ENCODE results near the gene KCNQ5. TPM values are rescaled to one million over a fixed set of nuclear protein-coding genes. Genes with fewer than 3 reads are reported as not detected.

Gene KCNQ5
- total RNA-seq, 2 experiments from 2014 or later, result 10.0 to 11.8 TPM

GRCh38 chr6:72691249-72691648, 69.4 kb downstream of the KCNQ5 start:
- no peak overlapping the region for H3K27ac Mint-ChIP-seq
- H3K36me3 Mint-ChIP-seq (ENCODE audit: low read depth), result peaks cover 3% of the 10 kb centered on the region
- ATAC-seq (no peak), DNase-seq (no peak)
- CTCF ChIA-PET, result interaction anchor here (0.8 kb wide), 1 partner anchor 14 kb away, joined by 4 read pairs; no protein-coding TSS in a partner anchor
- no peak overlapping the region for H3K4me3 Mint-ChIP-seq
- H3K4me1 Mint-ChIP-seq (ENCODE audit: low read depth), result no peaks in the 10 kb centered on the region
- no peaks in the 10 kb centered on the region for H3K27me3 Mint-ChIP-seq (ENCODE audit: low read depth)
- POLR2A ChIA-PET, result no interaction called here
- peaks cover 5% of the 10 kb centered on the region for H3K9me3 Mint-ChIP-seq (ENCODE audit: insufficient read depth)

DNA sequence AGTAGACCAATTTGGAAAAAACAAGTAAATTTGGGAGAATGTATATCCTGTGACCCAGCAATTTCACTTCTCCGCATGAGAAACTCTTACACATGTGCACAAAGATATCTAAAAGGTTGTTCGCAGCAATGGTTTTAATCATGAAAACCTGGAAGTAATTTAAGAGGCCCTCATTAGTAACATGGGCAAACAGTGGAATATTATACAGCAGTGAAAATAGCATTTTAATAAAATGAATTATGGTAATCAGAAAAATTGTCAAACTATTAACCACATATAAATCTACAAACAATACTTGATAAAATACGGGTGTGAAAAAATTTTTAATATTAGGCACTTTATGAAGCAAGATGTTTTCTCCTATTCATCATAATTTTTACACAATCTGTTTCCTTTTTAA, 74.2 kb downstream of the KCNQ5 start:
- ATAC-seq (no peak), DNase-seq (no peak)
- no peak overlapping the region for H3K27ac Mint-ChIP-seq
- ChIA-PET CTCF (no interaction called here), POLR2A (no interaction called here)
- peaks cover 2% of the 10 kb centered on the region for H3K36me3 Mint-ChIP-seq (ENCODE audit: low read depth)
- peaks cover 7% of the 10 kb centered on the region for H3K9me3 Mint-ChIP-seq (ENCODE audit: insufficient read depth)
- H3K4me1 Mint-ChIP-seq (ENCODE audit: low read depth), result no peaks in the 10 kb centered on the region
- no peaks in the 10 kb centered on the region for H3K27me3 Mint-ChIP-seq (ENCODE audit: low read depth)
- H3K4me3 Mint-ChIP-seq, result no peak overlapping the region

- Mint-ChIP-seq H3K9me3 (ENCODE audit: insufficient read depth) (peaks cover 7% of the 10 kb centered on the region), H3K4me1 (ENCODE audit: low read depth) (no peaks in the 10 kb centered on the region), H3K27me3 (ENCODE audit: low read depth) (no peaks in the 10 kb centered on the region), H3K4me3 (no peak overlapping the region), H3K27ac (no peak overlapping the region), H3K36me3 (ENCODE audit: low read depth) (peaks cover 2% of the 10 kb centered on the region)
- POLR2A ChIA-PET, result no interaction called here
- CTCF ChIA-PET, result no interaction called here
- ATAC-seq (no peak), DNase-seq (no peak)
Measured at GRCh38 chr6:72699159-72699558, 77.3 kb downstream of the KCNQ5 start.

DNA sequence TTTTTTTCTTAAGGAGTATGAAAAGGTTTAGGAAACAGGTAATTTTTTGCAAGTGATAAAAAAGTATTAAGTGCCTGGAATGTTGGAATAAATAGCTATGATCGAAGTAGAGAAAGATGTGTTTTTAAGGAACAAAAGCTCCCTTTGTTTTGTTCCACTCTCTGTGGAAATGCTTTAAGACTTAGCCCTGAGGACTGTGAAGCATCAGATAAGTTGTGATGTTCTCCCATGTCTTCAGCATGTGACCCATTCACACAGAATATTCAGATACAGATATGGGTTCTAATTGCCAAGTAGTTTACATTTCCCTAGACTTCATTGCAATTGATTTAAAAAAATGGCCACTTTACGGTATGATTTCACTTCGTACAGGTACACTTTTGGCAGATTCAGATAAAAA, 80.6 kb downstream of the KCNQ5 start:
- H3K27ac Mint-ChIP-seq, result no peak overlapping the region
- no peaks in the 10 kb centered on the region for H3K9me3 Mint-ChIP-seq (ENCODE audit: insufficient read depth)
- ATAC-seq (no peak), DNase-seq (no peak)
- H3K4me3 Mint-ChIP-seq, result no peak overlapping the region
- no peaks in the 10 kb centered on the region for H3K36me3 Mint-ChIP-seq (ENCODE audit: low read depth)
- CTCF ChIA-PET, result no interaction called here
- H3K4me1 Mint-ChIP-seq (ENCODE audit: low read depth), result no peaks in the 10 kb centered on the region
- POLR2A ChIA-PET, result no interaction called here
- H3K27me3 Mint-ChIP-seq (ENCODE audit: low read depth), result no peaks in the 10 kb centered on the region

- no peaks in the 10 kb centered on the region for H3K9me3 Mint-ChIP-seq (ENCODE audit: insufficient read depth)
- CTCF ChIA-PET, result no interaction called here
- H3K36me3 Mint-ChIP-seq (ENCODE audit: low read depth), result no peaks in the 10 kb centered on the region
- POLR2A ChIA-PET, result no interaction called here
- DNase-seq (no peak), ATAC-seq (no peak)
- H3K4me3 Mint-ChIP-seq, result no peak overlapping the region
- H3K4me1 Mint-ChIP-seq (ENCODE audit: low read depth), result no peaks in the 10 kb centered on the region
- no peaks in the 10 kb centered on the region for H3K27me3 Mint-ChIP-seq (ENCODE audit: low read depth)
- no peak overlapping the region for H3K27ac Mint-ChIP-seq
Measured at GRCh38 chr6:72703093-72703492, 81.2 kb downstream of the KCNQ5 start.

GRCh38 chr6:72704979-72705378, 83.1 kb downstream of the KCNQ5 start:
- Mint-ChIP-seq H3K27ac (no peak overlapping the region), H3K4me1 (ENCODE audit: low read depth) (no peaks in the 10 kb centered on the region), H3K4me3 (no peak overlapping the region), H3K9me3 (ENCODE audit: insufficient read depth) (no peaks in the 10 kb centered on the region), H3K36me3 (ENCODE audit: low read depth) (no peaks in the 10 kb centered on the region), H3K27me3 (ENCODE audit: low read depth) (no peaks in the 10 kb centered on the region)
- no peak for DNase-seq
- POLR2A ChIA-PET, result no interaction called here
- CTCF ChIA-PET, result interaction anchor here (1.8 kb wide), 1 partner anchor 11 kb away, joined by 5 read pairs; no protein-coding TSS in a partner anchor
- no peak for ATAC-seq

DNA sequence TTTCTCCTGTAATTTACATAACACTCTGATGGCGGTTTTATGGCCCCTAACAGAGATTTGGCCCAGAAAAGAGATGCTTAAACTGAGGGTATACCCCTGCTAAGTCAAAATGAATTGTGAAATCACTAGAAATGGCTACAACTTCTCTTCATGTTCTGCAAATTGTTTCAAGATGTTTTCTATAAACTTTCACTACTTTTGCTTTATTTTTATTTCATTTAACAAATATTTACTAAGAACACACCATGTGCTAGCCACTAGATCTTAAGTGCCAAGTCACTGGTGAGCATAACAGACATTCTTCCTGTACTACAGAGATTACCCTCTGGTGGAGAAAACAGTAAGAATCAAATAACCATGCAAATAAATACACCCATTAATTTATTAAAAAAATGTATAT, 87.6 kb downstream of the KCNQ5 start:
- ChIA-PET CTCF (no interaction called here), POLR2A (no interaction called here)
- Mint-ChIP-seq H3K36me3 (ENCODE audit: low read depth) (peaks cover 5% of the 10 kb centered on the region), H3K9me3 (ENCODE audit: insufficient read depth) (no peaks in the 10 kb centered on the region), H3K4me1 (ENCODE audit: low read depth) (no peaks in the 10 kb centered on the region), H3K4me3 (no peak overlapping the region), H3K27ac (no peak overlapping the region), H3K27me3 (ENCODE audit: low read depth) (no peaks in the 10 kb centered on the region)
- DNase-seq (no peak), ATAC-seq (no peak)

GRCh38 chr6:72711731-72712130, 89.9 kb downstream of the KCNQ5 start:
- peaks cover 5% of the 10 kb centered on the region for H3K36me3 Mint-ChIP-seq (ENCODE audit: low read depth)
- no peaks in the 10 kb centered on the region for H3K4me1 Mint-ChIP-seq (ENCODE audit: low read depth)
- CTCF ChIA-PET, result interaction anchor here (1.8 kb wide), 1 partner anchor 95 kb away, joined by 4 read pairs; no protein-coding TSS in a partner anchor
- H3K27ac Mint-ChIP-seq, result no peak overlapping the region
- no peak overlapping the region for H3K4me3 Mint-ChIP-seq
- no peak for ATAC-seq
- H3K27me3 Mint-ChIP-seq (ENCODE audit: low read depth), result no peaks in the 10 kb centered on the region
- DNase-seq, result no peak
- H3K9me3 Mint-ChIP-seq (ENCODE audit: insufficient read depth), result no peaks in the 10 kb centered on the region
- POLR2A ChIA-PET, result no interaction called here

- no peak for DNase-seq
- Mint-ChIP-seq H3K4me3 (no peak overlapping the region), H3K27ac (no peak overlapping the region), H3K27me3 (ENCODE audit: low read depth) (no peaks in the 10 kb centered on the region), H3K9me3 (ENCODE audit: insufficient read depth) (no peaks in the 10 kb centered on the region), H3K36me3 (ENCODE audit: low read depth) (peaks cover 5% of the 10 kb centered on the region), H3K4me1 (ENCODE audit: low read depth) (no peaks in the 10 kb centered on the region)
- CTCF ChIA-PET, result no interaction called here
- POLR2A ChIA-PET, result no interaction called here
- ATAC-seq, result no peak
Measured at GRCh38 chr6:72712910-72713309, 91.0 kb downstream of the KCNQ5 start.

- no peak overlapping the region for H3K4me3 Mint-ChIP-seq
- peaks cover 6% of the 10 kb centered on the region for H3K36me3 Mint-ChIP-seq (ENCODE audit: low read depth)
- H3K27me3 Mint-ChIP-seq (ENCODE audit: low read depth), result no peaks in the 10 kb centered on the region
- H3K27ac Mint-ChIP-seq, result no peak overlapping the region
- no peak for ATAC-seq
- no peaks in the 10 kb centered on the region for H3K9me3 Mint-ChIP-seq (ENCODE audit: insufficient read depth)
- DNase-seq, result no peak
- H3K4me1 Mint-ChIP-seq (ENCODE audit: low read depth), result no peaks in the 10 kb centered on the region
- POLR2A ChIA-PET, result no interaction called here
- CTCF ChIA-PET, result no interaction called here
Measured at GRCh38 chr6:72715119-72715518, 93.3 kb downstream of the KCNQ5 start.

GRCh38 chr6:72716916-72717315, 95.1 kb downstream of the KCNQ5 start:
- Mint-ChIP-seq H3K27ac (no peak overlapping the region), H3K4me1 (ENCODE audit: low read depth) (no peaks in the 10 kb centered on the region), H3K27me3 (ENCODE audit: low read depth) (no peaks in the 10 kb centered on the region), H3K9me3 (ENCODE audit: insufficient read depth) (no peaks in the 10 kb centered on the region), H3K36me3 (ENCODE audit: low read depth) (peaks cover 2% of the 10 kb centered on the region), H3K4me3 (no peak overlapping the region)
- no peak for DNase-seq
- ATAC-seq, result no peak
- ChIA-PET POLR2A (no interaction called here), CTCF (no interaction called here)

GRCh38 chr6:72720464-72720863, 98.6 kb downstream of the KCNQ5 start:
- H3K4me3 Mint-ChIP-seq, result no peak overlapping the region
- ATAC-seq, result no peak
- POLR2A ChIA-PET, result no interaction called here

DNA sequence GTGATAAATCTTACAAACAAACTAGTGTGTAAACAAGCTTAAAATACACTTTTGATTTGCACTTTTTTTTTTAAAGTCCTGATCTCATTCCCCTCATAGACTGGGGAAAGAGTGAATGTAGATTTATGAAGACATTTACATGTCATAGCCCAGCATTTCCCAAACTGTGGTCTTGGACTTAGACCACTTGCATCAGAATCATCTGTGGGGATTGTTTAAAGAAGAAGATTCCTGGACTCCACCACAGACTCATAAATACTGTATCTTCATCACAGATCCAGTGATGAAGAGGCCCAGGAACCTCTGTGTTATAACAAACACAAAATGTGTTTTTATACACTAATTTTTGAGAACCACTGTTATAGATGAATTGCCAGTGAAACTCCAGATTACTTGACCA, 99.5 kb downstream of the KCNQ5 start:
- ATAC-seq (no peak), DNase-seq (no peak)
- POLR2A ChIA-PET, result no interaction called here
- CTCF ChIA-PET, result no interaction called here
- no peaks in the 10 kb centered on the region for H3K27me3 Mint-ChIP-seq (ENCODE audit: low read depth)
- no peak overlapping the region for H3K27ac Mint-ChIP-seq
- no peaks in the 10 kb centered on the region for H3K4me1 Mint-ChIP-seq (ENCODE audit: low read depth)
- no peak overlapping the region for H3K4me3 Mint-ChIP-seq
- H3K36me3 Mint-ChIP-seq (ENCODE audit: low read depth), result peaks cover 4% of the 10 kb centered on the region
- H3K9me3 Mint-ChIP-seq (ENCODE audit: insufficient read depth), result no peaks in the 10 kb centered on the region

More at GRCh38 chr6:72720464-72720863, 98.6 kb downstream of the KCNQ5 start:
- Mint-ChIP-seq H3K4me1 (ENCODE audit: low read depth) (no peaks in the 10 kb centered on the region), H3K9me3 (ENCODE audit: insufficient read depth) (no peaks in the 10 kb centered on the region), H3K27me3 (ENCODE audit: low read depth) (no peaks in the 10 kb centered on the region), H3K27ac (no peak overlapping the region), H3K36me3 (ENCODE audit: low read depth) (peaks cover 4% of the 10 kb centered on the region)
- DNase-seq, result no peak
- CTCF ChIA-PET, result no interaction called here
